AG08396 (cell line): ENCODE data around the gene VAMP4.

Source experiments
- DNase-seq: peaks from one replicate; pipeline ENCODE4 v3.0.0; 2012; ENCODE audit warnings: low spot score, mixed read lengths

VAMP4 gene, protein sequence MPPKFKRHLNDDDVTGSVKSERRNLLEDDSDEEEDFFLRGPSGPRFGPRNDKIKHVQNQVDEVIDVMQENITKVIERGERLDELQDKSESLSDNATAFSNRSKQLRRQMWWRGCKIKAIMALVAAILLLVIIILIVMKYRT

GRCh38 chr1:171741872-171742576, at the start of gene VAMP4:
VAMP4 (minus strand) TSS chr1:171742065; CDS start chr1:171738414, 3,651 bp downstream.
- DNase-seq = peak; percentile 87

- DNase-seq = no peak
These were observed 48.5 kb upstream of the VAMP4 start for GRCh38 chr1:171790318-171790717.

DNA sequence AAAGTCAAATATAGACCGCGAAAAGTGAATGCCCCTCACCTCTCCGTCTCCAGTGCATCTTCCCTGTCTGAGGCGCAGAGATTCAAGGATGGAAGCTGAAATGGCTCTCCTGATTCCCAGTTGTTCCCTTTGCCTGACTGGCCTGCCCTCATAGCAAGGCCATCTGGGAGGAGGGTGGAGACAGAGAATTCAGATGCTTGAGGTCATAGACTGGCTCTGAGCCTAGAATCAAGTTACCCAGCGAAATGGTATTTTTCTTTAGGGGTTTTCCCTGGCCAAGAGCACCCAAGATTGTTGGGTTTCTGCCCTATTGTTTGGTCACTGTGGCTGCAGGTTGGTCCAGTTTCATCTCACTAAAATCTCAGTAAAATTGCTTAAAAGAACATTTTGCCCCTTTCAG, 46.8 kb upstream of the VAMP4 start:
- peak; percentile 82 for DNase-seq

GRCh38 chr1:171787686-171788480, 46.0 kb upstream of the VAMP4 start:
- DNase-seq = no peak

DNA sequence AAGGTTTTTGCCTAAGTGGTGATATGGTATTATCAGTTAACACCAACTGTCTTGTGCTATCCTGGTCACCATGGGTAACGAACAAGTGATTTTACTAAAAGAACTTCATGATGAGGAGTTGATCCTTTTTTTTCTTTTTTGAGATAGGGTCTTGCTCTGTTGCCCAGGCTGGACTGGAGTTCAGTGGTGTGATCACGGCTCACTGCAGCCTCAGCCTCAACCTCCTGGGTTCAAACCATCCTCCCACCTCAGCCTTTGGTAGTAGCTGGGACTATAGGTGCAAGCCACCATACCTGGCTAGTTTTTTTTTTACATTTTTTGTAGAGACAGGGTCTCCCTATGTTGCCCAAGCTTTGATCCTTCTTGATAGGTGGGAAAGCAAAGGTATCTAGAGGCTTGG, 44.7 kb upstream of the VAMP4 start:
- DNase-seq = no peak

- no peak for DNase-seq
These were observed 43.9 kb upstream of the VAMP4 start for GRCh38 chr1:171785766-171786165.

DNA sequence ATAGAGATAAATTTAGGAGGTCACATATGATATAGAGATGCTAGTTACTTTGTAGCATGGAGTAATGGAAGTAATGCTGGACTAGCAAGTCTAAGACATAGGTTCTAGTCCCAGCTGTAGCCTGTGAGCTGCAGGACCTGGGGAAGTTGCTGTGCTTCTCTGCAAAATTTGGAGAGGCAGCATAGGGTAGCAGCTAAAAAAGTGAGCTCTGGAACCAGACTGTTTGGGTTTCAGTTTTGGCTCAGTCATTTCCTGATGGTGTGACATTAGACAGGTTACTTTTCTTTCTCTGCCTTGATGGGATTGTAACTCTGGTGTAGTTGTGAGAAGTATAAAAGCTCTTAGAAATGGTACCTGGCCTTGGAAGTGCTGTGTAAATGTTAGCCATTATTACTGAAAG, 42.9 kb upstream of the VAMP4 start:
- DNase-seq = no peak

GRCh38 chr1:171783816-171784530, 42.1 kb upstream of the VAMP4 start:
- DNase-seq = no peak

- peak; percentile 96 for DNase-seq
These were observed 39.5 kb upstream of the VAMP4 start, which contains the start of gene METTL13 for GRCh38 chr1:171781176-171781875. METTL13 (plus strand) TSS chr1:171781660; CDS start chr1:171781968, 308 bp downstream.

- no peak for DNase-seq
These were observed 38.8 kb upstream of the VAMP4 start for GRCh38 chr1:171780583-171781175.

DNA sequence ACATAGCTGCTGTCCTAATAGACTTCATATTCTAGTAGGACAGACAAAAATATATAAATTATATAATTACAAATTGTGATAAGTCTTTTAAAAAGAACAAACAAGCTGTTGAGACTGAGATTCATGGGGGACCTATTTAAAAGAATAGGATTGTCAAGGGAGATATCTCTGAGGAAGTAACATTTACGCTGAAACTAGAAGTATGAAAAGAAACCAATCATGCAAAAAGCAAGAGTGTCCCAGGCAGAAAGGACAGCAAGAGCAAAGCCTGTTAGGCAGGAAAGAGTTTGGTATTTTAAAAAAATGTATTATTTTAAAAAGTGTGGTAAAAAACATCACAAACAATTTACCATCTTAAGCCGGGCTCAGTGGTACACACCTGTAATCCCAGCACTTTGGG, 30.4 kb upstream of the VAMP4 start:
- no peak for DNase-seq

GRCh38 chr1:171769754-171770153, 27.9 kb upstream of the VAMP4 start:
- no peak for DNase-seq

DNA sequence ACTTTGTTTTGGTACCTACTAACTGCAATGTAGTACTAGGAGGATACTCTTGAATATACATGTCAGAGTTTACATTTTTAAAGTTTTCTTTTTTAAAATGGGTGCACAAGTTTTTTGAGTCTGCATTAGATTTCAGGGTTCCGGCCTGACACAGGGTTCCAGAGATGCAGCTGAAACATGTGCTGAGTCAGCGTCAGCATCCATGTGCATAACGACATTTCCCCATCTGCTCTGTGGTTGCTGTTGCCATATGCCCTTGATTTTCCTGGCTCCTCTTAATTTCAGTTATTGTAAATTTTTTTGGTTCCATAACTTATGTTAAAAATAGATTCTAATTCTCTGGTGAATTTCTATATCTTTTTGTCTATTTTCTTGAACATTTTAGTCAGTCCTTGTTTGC, 27.3 kb upstream of the VAMP4 start:
- no peak for DNase-seq

- no peak for DNase-seq
These were observed 21.9 kb upstream of the VAMP4 start for GRCh38 chr1:171763764-171764163.

DNA sequence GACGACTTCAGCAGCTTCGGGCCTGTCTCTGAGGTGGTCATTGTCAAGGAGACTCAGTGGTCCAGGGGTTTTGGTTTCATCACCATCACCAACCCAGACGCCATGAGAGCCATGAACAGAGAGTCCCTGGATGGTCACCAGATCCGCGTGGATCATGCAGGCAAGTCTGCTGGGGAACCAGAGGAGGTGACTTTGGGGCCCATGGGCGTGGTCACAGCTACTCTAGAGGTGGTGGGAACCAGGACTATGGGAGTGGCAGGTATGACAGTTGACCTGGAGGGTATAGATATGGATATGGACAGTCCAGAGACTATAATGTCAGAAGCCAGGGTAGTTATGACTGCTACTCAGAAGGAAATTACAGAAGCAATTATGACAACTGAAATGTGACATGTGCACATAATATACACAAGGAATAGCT, 20.3 kb upstream of the VAMP4 start:
- DNase-seq = no peak

- DNase-seq = no peak
These were observed 16.1 kb upstream of the VAMP4 start for GRCh38 chr1:171758011-171758410.

GRCh38 chr1:171756856-171757255, 15.0 kb upstream of the VAMP4 start:
- no peak for DNase-seq

DNA sequence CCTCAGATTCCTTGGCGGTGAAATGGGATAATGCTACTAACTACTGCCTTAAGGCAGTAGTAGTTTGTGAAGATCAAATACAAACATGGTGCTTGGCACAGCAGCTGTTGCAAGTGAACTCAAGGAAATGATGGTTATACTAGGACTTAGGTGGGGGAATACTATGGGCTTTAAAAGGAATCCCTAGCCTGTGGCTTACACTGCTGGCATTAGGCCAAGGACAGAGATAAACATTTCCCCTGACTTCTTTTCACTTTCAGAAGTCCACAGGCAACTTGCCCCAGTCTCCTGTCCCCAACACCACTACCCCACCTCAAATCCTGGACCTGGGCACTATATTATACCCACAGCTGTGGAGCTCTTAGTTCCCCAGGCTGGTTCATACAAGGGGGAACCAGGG, 13.1 kb upstream of the VAMP4 start:
- DNase-seq = no peak

DNA sequence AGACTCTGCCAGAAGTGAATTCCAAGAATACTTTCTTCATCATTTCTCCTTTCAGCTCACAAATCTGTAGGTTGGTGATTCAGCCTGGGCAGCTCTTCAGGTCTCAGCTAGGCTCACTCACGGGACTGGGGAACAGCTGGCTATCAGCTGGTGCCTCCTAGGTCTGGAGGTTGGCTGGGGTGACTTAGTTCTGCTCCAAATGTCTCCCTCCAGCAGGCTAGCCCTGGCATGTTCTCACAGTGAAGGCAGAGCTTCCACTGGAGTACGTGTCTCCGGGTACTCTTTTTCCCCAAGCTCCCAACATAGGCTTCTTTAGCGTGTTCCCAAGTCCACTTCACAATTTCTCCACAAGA, 12.5 kb upstream of the VAMP4 start:
- peak; percentile 85 for DNase-seq

- DNase-seq = no peak
These were observed 12.0 kb upstream of the VAMP4 start for GRCh38 chr1:171753685-171754352.

- no peak for DNase-seq
These were observed 11.3 kb upstream of the VAMP4 start for GRCh38 chr1:171753182-171753581.
